Ovary (tissue), 9 donors: ENCODE data around the gene UTP4. TPM values are rescaled to one million over a fixed set of nuclear protein-coding genes. Genes with fewer than 3 reads are reported as not detected.

Source experiments
- DNase-seq, 5 donors: peaks; one replicate each; pipeline ENCODE4 v3.0.0-alpha.2; 2019 to 2020
- H3K27ac ChIP-seq, 2 donors: fragments of 200-600 bp; one replicate each; pipeline versions ENCODE4 v1.5.1 to v1.8.0; 2019 to 2022
- H3K27me3 ChIP-seq: fragments of 200-600 bp; one replicate; pipeline ENCODE4 v1.8.0; 2022
- H3K36me3 ChIP-seq: fragments of 200-600 bp; sonication (generic); one replicate; pipeline ENCODE4 v1.5.1; 2019
- H3K4me1 ChIP-seq: one replicate; pipeline ENCODE4 v1.8.1; 2013; ENCODE audit warnings: mild to moderate bottlenecking, moderate library complexity; ENCODE audit not compliant: insufficient read depth
- H3K4me3 ChIP-seq: fragments of 200-600 bp; sonication (generic); one replicate; pipeline ENCODE4 v1.5.1; 2017
- H3K9me3 ChIP-seq, 2 donors: fragments of 200-600 bp in 1 of 2; sonication (generic) in 1 of 2; one replicate each; pipeline versions ENCODE4 v1.5.1 to v1.8.1; 2013 to 2019; ENCODE audit warnings: mild to moderate bottlenecking in 1 of 2, moderate library complexity in 1 of 2
- CTCF ChIP-seq, 3 donors: fragments of 450-650 bp in 2 of 3; fragments of 200-600 bp in 1 of 3; IDR thresholded peaks; one replicate each; pipeline versions ENCODE4 v1.5.1 to v1.8.0; 2016 to 2022; ENCODE audit warnings: antibody characterized with exemption in 3 of 3, mild to moderate bottlenecking in 1 of 3
- EP300 ChIP-seq: sonication (generic); formaldehyde crosslinking; IDR thresholded peaks from one replicate; pipeline ENCODE4 v1.6.1; 2017; ENCODE audit warnings: antibody characterized with exemption
- POLR2A ChIP-seq: fragments of 450-650 bp; IDR thresholded peaks from one replicate; pipeline ENCODE4 v1.6.1; 2017; ENCODE audit warnings: antibody characterized with exemption, mild to moderate bottlenecking, moderate library complexity
- WGBS, 3 donors: extraction: QIAGEN DNeasy Blood & Tissue Kit in 1 of 3; methylation state at CpG; one replicate each; pipeline versions ENCODE4 v1.1.5 to v1.1.7; 2013 to 2017; 5-methylcytosine and 5-hydroxymethylcytosine counted together
- intact Hi-C, 4 donors: fragments of 100-400 bp; cut with DNase I; formaldehyde crosslinking; loops; one replicate each; pipeline versions ENCODE4 v1.11.0 to v1.15.1; 2022 to 2023
- polyA plus RNA-seq, 2 donors: library from polyadenylated mRNA; stranded (reverse); fragments of 200-250 nt in 1 of 2; fragments of 350-450 nt in 1 of 2; fragmentation: Illumina TruSeq in 1 of 2; extraction: RNeasy Lipid Tissue Mini Kit (QIAGEN cat#74804) in 1 of 2; gene quantifications; one replicate each; pipeline ENCODE4 v1.2.3, GENCODE V29; 2013 to 2014
- total RNA-seq, 7 donors: library from RNA; depleted of rRNA in 2 of 7; stranded (reverse); fragments of >200 nt in 2 of 7; fragmentation: NEBNext Ultra II Directional in 3 of 7; extraction: Animal tissue kit (Norgen Biotek cat#: 25700) in 3 of 7; gene quantifications; one replicate each; pipeline versions ENCODE4 v1.1.0 to v1.2.4, GENCODE V29; 2016 to 2023
- donor health status: DM: no; HTN: no; CAD: no; lungs with moderate emphysema.
- donor health status: DM: no; HTN: no; CAD: no.
- donor health status: Bipolar disorder and iron deficiency.
- donor health status: DM: yes; HTN: yes; CAD: no.
- donor health status: DM: no; HTN: no; CAD: no.
- donor health status: DM: yes; HTN: yes; CAD: no.

Gene UTP4
- total and polyA plus RNA-seq, 9 donors = 13.8 to 52.4 (median 40.2) TPM

GRCh38 chr16:69169051-69169450 lies 36.6 kb downstream of the UTP4 start:
- H3K27ac ChIP-seq = no peak overlapping the region

GRCh38 chr16:69169607-69170352 lies 37.3 kb downstream of the UTP4 start:
- no peaks in the 10 kb centered on the region for H3K27me3 ChIP-seq
- intact Hi-C loops = no loop called here
- WGBS, 3 donors = 68 to 72% (median 68%) methylated on average over 6 of the region's 6 CpGs
- no peak overlapping the region for H3K4me3 ChIP-seq
- peaks cover 12% of the 10 kb centered on the region for H3K4me1 ChIP-seq
- no peaks in the 10 kb centered on the region for H3K36me3 ChIP-seq
- TF ChIP-seq EP300 = no peak
- TF ChIP-seq CTCF (IDR thresholded peaks at IDR 0.05) = no peak
- TF ChIP-seq POLR2A = no peak
- DNase-seq = no peak
- H3K27ac ChIP-seq = no peak overlapping the region
- H3K9me3 ChIP-seq = no peaks in the 10 kb centered on the region

More at GRCh38 chr16:69169051-69169450, 36.6 kb downstream of the UTP4 start:
- DNase-seq = no peak
- no peaks in the 10 kb centered on the region for H3K9me3 ChIP-seq
- no peak for TF ChIP-seq EP300
- TF ChIP-seq CTCF (IDR thresholded peaks at IDR 0.05) = no peak
- no peak for TF ChIP-seq POLR2A
- peaks cover 6% of the 10 kb centered on the region for H3K4me1 ChIP-seq
- intact Hi-C loops = no loop called here
- no peaks in the 10 kb centered on the region for H3K36me3 ChIP-seq
- WGBS, 3 donors = 94 to 97% (median 95%) methylated on average over 4 of the region's 4 CpGs
- no peaks in the 10 kb centered on the region for H3K27me3 ChIP-seq
- H3K4me3 ChIP-seq = no peak overlapping the region

- H3K9me3 ChIP-seq = no peaks in the 10 kb centered on the region
- WGBS, 3 donors = 5 to 7% (median 5%) methylated on average over 6 of the region's 6 CpGs
- TF ChIP-seq POLR2A (no peak), EP300 (no peak), CTCF (IDR thresholded peaks at IDR 0.05) (no peak)
- intact Hi-C loops = no loop called here
- peak overlapping the region in 1 of 2 donors; percentile 72 for H3K27ac ChIP-seq
- no peaks in the 10 kb centered on the region for H3K36me3 ChIP-seq
- H3K4me3 ChIP-seq = no peak overlapping the region
- H3K27me3 ChIP-seq = no peaks in the 10 kb centered on the region
- DNase-seq = no peak
- H3K4me1 ChIP-seq = peaks cover 14% of the 10 kb centered on the region
Measured at GRCh38 chr16:69171325-69172084, 39.1 kb downstream of the UTP4 start.

GRCh38 chr16:69176033-69176800 lies 43.8 kb downstream of the UTP4 start:
- Histone ChIP-seq H3K9me3 (no peaks in the 10 kb centered on the region), H3K4me1 (peaks cover 14% of the 10 kb centered on the region), H3K27me3 (no peaks in the 10 kb centered on the region), H3K36me3 (no peaks in the 10 kb centered on the region), H3K27ac (no peak overlapping the region), H3K4me3 (no peak overlapping the region)
- intact Hi-C loops = no loop called here
- peak in 1 of 5 donors; percentile 19 for DNase-seq
- 53 to 63% (median 55%) methylated on average over 4 of the region's 4 CpGs for WGBS, 3 donors
- TF ChIP-seq CTCF (IDR thresholded peaks at IDR 0.05) (no peak), POLR2A (no peak), EP300 (no peak)
